Muscle layer of colon (tissue), 2 donors: ENCODE results near the gene ITGA4.

Experiments
- H3K27ac ChIP-seq: one replicate; pipeline ENCODE4 v1.7.0; 2013; ENCODE audit warnings: low read depth, mild to moderate bottlenecking, low read length, moderate library complexity
- H3K27me3 ChIP-seq, 2 donors: one replicate each; pipeline ENCODE4 v1.7.0; 2013; ENCODE audit warnings: low read length in 2 of 2, mild to moderate bottlenecking in 2 of 2; ENCODE audit not compliant: insufficient read depth in 2 of 2, control insufficient read depth in 1 of 2
- H3K36me3 ChIP-seq: one replicate; pipeline ENCODE4 v1.7.0; 2013; ENCODE audit warnings: mild to moderate bottlenecking, low read length; ENCODE audit not compliant: insufficient read depth
- H3K4me1 ChIP-seq: one replicate; pipeline ENCODE4 v1.7.0; 2013; ENCODE audit warnings: mild to moderate bottlenecking, low read length; ENCODE audit not compliant: insufficient read depth
- H3K4me3 ChIP-seq, 2 donors: one replicate each; pipeline ENCODE4 v1.7.0; 2013; ENCODE audit warnings: low read length in 2 of 2, low read depth in 1 of 2, mild to moderate bottlenecking in 1 of 2, moderate library complexity in 1 of 2
- H3K9ac ChIP-seq: one replicate; pipeline ENCODE4 v1.7.0; 2013; ENCODE audit warnings: low read length
- H3K9me3 ChIP-seq: one replicate; pipeline ENCODE4 v1.7.0; 2013; ENCODE audit warnings: mild to moderate bottlenecking, low read length
- donor health status: abdominal sarcoma.
- donor health status: Adenocarcinoma of cecum.

Gene ITGA4

DNA sequence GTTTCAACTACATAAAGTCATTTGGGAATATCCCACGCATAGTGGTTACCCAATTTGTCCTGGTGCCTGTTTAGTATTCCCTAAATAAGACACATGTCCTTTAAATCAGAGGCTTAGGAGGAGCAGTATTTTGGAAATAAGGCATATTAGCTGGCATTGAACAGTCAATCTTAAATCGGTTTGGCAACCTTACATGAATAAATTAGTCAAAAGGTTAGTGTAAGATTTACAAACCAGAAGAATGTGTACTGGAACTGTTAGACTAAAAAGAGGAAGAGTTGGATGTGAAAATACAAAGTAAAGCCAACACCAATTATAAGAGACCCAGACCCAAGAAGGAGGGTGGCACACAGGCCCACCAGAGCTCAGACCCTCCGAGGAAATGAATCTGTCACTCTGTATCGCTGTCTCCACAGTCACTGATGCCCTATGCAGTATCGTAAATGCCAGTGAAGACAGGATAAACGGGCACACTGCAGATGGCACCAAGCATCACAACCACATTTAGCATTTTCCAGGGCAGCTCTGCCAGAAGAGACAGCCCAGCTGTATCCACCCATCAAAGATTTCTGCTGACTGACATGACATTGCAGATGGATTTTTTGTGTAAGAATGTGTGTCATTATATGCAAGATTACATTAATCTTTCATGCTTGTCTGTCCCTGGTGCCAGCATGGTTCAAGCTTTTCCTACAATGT is 109.3 kb downstream of the ITGA4 start:
- Histone ChIP-seq H3K27ac (no peak overlapping the region), H3K9me3 (no peaks in the 10 kb centered on the region), H3K4me3 (no peak overlapping the region), H3K4me1 (no peaks in the 10 kb centered on the region), H3K36me3 (no peaks in the 10 kb centered on the region), H3K27me3 (no peaks in the 10 kb centered on the region), H3K9ac (no peak overlapping the region)

DNA sequence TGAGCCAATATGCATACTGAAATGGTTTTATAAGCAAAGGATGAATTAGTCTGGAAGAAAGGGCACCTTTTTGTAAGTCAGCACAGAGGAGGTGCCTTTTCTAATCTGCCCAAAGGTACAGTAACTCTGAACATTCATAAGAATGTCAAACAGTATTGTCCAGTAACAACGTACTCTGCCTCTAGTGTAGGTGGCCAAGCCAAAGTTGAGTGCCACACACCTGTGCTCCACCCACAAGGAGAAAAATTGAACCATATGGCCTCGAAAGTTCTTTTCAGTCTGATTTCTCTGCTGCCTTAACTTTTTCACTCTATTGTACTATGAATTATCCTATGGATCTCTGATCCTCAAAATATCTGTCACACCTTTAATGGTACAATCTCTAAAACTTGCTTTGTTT is 112.9 kb downstream of the ITGA4 start:
- Histone ChIP-seq H3K4me3 (no peak overlapping the region), H3K9me3 (no peaks in the 10 kb centered on the region), H3K27ac (no peak overlapping the region), H3K4me1 (no peaks in the 10 kb centered on the region), H3K27me3 (no peaks in the 10 kb centered on the region), H3K36me3 (no peaks in the 10 kb centered on the region), H3K9ac (no peak overlapping the region)

DNA sequence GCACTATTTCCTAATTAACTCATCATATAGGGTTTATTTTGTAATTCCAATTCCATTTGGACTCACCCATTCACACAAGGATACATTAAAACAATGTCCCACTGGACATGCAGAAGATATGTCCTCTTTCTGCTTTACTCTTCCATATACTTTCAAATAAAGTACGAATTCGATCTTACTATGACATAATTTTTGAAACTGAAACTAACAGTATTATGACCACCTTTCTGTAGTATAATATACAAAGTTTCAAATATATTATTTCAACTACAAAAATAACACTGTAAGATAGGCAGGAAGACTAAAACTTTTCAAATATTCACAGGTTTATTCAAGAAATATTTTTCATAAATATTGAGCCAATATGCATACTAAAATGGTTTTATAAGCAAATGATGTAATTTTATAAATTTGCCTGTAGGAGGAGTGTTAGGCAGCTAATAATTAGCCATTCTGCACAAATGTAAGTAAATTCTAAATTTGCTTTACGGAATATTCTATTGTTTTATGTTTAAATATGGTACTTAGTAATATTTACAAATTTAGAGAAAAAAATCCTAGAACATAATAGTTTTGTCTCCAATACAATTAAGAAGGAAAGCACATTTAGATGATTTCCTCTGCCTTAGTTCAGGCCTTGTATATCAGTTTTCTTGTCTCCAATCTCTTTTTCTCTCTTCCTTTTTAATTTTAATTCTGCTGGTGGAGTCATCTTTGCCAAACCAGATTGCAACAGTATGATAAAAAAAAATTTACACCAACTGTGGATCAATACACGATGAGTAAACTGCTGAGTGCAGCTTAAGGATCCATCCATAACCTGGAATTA is 113.9 kb downstream of the ITGA4 start:
- Histone ChIP-seq H3K9me3 (no peaks in the 10 kb centered on the region), H3K27me3 (no peaks in the 10 kb centered on the region), H3K9ac (no peak overlapping the region), H3K4me3 (no peak overlapping the region), H3K36me3 (no peaks in the 10 kb centered on the region), H3K27ac (no peak overlapping the region), H3K4me1 (no peaks in the 10 kb centered on the region)

DNA sequence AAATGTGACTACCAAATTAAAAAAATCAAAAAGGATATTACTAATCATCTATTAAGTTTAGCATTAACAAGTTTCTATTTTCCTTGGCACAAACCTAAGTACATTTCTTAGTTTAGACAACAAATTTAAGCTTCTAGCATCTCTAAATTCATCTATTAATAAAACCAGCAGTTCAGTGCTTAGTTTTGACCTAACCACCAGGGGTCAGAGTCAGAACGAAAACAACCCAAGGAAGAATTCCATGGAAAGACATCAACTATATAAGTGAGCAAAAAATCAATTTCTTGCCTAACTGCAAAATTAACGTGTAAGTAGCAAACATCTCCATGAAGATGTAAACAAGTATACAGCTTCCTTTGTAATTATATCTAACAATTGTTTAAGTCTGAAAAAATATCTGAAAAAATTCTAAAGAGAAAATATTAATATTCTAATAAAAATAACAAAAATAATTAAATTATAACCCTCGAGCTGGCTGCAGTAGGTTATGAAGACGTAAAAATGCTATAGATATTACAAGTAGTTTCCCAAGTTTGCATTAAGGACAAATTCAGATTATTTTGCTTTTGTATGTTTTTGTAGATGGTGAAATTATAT is 116.1 kb downstream of the ITGA4 start:
- no peak overlapping the region for H3K4me3 ChIP-seq
- no peaks in the 10 kb centered on the region for H3K4me1 ChIP-seq
- H3K36me3 ChIP-seq, result no peaks in the 10 kb centered on the region
- H3K9me3 ChIP-seq, result no peaks in the 10 kb centered on the region
- no peaks in the 10 kb centered on the region for H3K27me3 ChIP-seq
- H3K9ac ChIP-seq, result no peak overlapping the region
- no peak overlapping the region for H3K27ac ChIP-seq

DNA sequence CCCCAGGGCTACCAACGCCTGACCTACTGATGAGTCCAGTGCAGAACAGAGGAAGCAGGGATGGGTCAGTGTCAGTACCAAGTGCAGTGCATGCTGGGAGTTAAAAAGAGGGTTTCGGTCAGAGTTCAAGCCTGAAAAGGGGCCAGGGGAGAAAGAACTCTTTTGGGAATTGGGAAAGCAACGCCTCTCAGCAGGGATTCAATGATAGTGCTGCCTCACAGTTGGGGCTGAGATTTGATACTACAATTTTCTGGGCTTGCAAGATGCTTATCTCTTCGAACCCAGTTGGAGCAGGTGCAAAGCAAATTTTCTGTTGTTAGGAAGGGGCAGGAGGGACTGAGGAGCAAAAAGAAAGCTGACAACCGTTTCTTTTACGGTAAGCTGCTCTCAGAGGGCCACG is 117.1 kb downstream of the ITGA4 start:
- H3K27ac ChIP-seq, result no peak overlapping the region
- no peaks in the 10 kb centered on the region for H3K9me3 ChIP-seq
- H3K27me3 ChIP-seq, result no peaks in the 10 kb centered on the region
- no peak overlapping the region for H3K9ac ChIP-seq
- no peaks in the 10 kb centered on the region for H3K4me1 ChIP-seq
- H3K36me3 ChIP-seq, result no peaks in the 10 kb centered on the region
- no peak overlapping the region for H3K4me3 ChIP-seq

DNA sequence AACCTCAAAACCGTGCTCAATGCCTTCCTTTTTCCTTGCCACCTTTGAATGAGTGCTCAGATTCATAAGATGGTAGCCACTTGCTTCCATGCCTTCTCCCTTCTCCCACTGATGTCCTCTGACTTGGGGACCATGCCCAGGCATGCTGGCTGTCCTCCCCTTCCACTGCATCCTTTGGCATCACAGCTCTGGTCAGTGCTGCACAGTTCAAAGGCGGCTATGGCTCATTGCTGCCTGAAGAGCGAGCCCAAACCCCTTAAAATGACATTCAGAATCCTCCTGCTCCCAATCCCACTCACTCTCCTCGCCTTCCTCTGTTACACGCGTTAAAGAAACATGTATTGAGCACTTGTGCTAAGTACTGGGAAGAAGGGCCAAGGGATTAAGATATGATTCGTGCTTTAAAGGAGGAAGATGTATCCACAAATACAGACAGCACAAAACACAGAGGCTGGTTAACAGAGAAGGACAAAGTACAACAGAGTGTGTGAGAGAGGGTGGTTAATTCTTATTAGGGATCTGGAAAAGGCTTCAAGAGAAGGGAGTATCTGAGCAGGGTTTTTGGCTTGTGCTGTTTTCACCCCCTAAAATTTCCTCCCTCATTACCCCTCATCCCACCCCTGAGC is 118.0 kb downstream of the ITGA4 start:
- H3K27ac ChIP-seq, result no peak overlapping the region
- no peaks in the 10 kb centered on the region for H3K9me3 ChIP-seq
- H3K4me3 ChIP-seq, result no peak overlapping the region
- no peaks in the 10 kb centered on the region for H3K27me3 ChIP-seq
- no peaks in the 10 kb centered on the region for H3K4me1 ChIP-seq
- H3K9ac ChIP-seq, result no peak overlapping the region
- no peaks in the 10 kb centered on the region for H3K36me3 ChIP-seq

DNA sequence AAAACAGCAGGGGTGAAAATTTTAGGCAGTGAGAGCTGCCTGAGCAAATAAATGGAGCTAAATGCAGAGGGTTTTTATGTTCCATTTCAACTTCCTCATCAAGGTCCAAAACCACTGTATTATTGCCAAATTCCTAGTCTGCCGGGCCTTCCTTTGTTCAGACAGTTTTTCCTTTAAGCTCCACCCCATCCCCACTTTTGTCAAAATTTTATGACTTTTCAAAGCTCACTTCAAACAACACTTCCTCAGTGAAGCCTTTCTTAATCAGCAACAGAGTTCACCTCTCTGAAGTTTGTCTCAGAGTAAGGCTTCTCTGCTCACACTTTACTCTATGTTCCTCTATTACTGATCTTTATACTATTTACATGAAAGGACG is 118.5 kb downstream of the ITGA4 start:
- no peaks in the 10 kb centered on the region for H3K36me3 ChIP-seq
- no peak overlapping the region for H3K27ac ChIP-seq
- no peak overlapping the region for H3K4me3 ChIP-seq
- no peaks in the 10 kb centered on the region for H3K9me3 ChIP-seq
- H3K27me3 ChIP-seq, result no peaks in the 10 kb centered on the region
- H3K4me1 ChIP-seq, result no peaks in the 10 kb centered on the region
- H3K9ac ChIP-seq, result no peak overlapping the region

DNA sequence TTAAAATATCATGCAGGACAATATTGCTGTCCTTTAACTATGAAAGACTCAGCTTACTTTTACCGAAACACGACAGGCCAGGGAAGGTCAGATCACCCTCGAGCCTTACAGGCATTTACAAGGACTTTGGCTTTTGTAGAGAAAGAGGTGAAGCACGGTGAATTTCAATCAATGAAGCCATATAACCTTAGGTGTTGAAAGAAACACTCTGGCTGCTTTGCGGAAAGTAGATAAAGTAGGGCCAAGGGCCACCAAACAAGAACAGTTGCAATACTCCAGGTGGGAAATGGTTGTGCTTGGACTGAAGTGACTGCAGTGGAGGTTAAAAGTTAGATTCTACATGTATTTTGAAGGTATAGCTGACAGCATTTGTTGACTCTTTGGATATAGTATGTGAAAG is 119.2 kb downstream of the ITGA4 start:
- Histone ChIP-seq H3K27me3 (no peaks in the 10 kb centered on the region), H3K4me3 (no peak overlapping the region), H3K27ac (no peak overlapping the region), H3K9me3 (no peaks in the 10 kb centered on the region), H3K9ac (no peak overlapping the region), H3K4me1 (no peaks in the 10 kb centered on the region), H3K36me3 (no peaks in the 10 kb centered on the region)

DNA sequence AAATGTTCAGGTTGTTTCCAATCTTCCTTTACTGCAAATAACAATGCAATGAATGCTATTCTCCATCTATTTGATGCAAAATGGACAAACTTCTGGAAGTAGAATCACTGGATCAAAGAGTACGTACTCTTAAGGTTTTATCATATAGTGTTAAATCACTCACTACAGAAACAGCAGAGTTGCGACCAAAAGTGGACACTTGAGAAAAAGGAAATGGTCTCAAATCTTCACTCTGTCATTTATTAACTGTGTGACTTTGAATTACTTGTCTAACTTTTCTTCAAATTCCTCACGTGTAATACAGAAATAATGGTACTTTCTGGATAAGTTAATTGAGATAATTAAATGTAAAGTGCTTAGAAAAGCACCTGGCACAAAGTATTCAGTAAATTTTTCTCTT is 121.6 kb downstream of the ITGA4 start:
- H3K9me3 ChIP-seq, result no peaks in the 10 kb centered on the region
- H3K27ac ChIP-seq, result no peak overlapping the region
- no peaks in the 10 kb centered on the region for H3K4me1 ChIP-seq
- H3K36me3 ChIP-seq, result no peaks in the 10 kb centered on the region
- H3K27me3 ChIP-seq, result no peaks in the 10 kb centered on the region
- H3K4me3 ChIP-seq, result no peak overlapping the region
- H3K9ac ChIP-seq, result no peak overlapping the region

DNA sequence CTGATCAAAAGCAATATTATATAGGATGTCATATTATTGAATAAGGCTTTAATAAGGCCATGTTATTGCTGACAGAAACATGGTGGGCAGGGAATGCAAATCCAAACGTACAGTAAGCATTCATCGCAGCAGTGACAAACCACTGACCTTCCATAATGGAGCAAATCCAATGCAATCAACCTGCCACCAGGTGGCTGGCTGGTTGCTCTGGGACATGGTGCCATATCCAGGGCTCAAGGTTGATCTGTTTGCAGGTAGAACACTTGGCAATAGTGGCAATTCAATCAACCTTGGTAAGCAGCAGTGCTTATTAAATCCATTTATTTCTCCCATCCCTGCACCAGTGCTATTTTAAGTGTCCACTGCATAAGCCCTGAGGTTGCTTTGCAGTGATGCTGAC is 124.3 kb downstream of the ITGA4 start:
- H3K9me3 ChIP-seq, result no peaks in the 10 kb centered on the region
- no peaks in the 10 kb centered on the region for H3K27me3 ChIP-seq
- no peaks in the 10 kb centered on the region for H3K4me1 ChIP-seq
- no peak overlapping the region for H3K27ac ChIP-seq
- no peaks in the 10 kb centered on the region for H3K36me3 ChIP-seq
- H3K4me3 ChIP-seq, result no peak overlapping the region
- H3K9ac ChIP-seq, result no peak overlapping the region

DNA sequence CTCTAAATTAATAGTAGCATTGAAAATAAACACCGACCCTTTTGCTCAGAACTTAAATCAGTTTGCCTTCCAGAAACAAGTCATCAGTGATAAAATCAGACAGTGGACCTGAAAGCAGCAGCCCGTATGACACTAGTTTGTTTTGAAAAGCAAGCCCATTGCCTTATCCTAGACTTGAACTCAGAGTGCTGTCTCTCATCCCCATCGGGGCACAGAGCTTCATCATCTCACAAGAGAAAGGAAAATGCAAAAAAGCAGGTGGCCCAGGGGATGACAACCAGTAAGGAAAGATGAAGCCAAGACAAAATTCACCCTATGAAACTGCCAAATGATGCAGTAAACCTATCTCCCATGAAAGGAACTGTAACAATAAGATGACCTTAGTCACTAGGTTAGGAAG is 128.5 kb downstream of the ITGA4 start:
- Histone ChIP-seq H3K27ac (no peak overlapping the region), H3K27me3 (no peaks in the 10 kb centered on the region), H3K9me3 (no peaks in the 10 kb centered on the region), H3K4me1 (no peaks in the 10 kb centered on the region), H3K36me3 (no peaks in the 10 kb centered on the region), H3K9ac (no peak overlapping the region), H3K4me3 (no peak overlapping the region)
